Endodermal cell (in vitro differentiated cells): Measurements from ENCODE around the gene IGF2R. TPM values are rescaled to one million over a fixed set of nuclear protein-coding genes. Genes with fewer than 3 reads are reported as not detected.
A peak's percentile ranks its signal among the peaks of the same experiment; 100 is the strongest.

Experiments used
- DNase-seq: peaks from one replicate; pipeline ENCODE4 v3.0.0-alpha.2; 2017
- H3K27ac ChIP-seq: 2 replicates; pipeline ENCODE4 v1.5.1; 2013; ENCODE audit warnings: mild to moderate bottlenecking, low read depth, low read length, moderate library complexity
- H3K27me3 ChIP-seq: 2 replicates; pipeline ENCODE4 v1.6.1; 2013; ENCODE audit warnings: mild to moderate bottlenecking, low read length, moderate library complexity; ENCODE audit not compliant: insufficient read depth, control insufficient read depth, poor library complexity, severe bottlenecking
- H3K36me3 ChIP-seq: 2 replicates; pipeline ENCODE4 v1.7.0; 2013; ENCODE audit warnings: mild to moderate bottlenecking, low read length, moderate library complexity; ENCODE audit not compliant: control insufficient read depth, insufficient read depth
- H3K4me1 ChIP-seq: one replicate; pipeline ENCODE4 v1.7.0; 2013; ENCODE audit warnings: low read length; ENCODE audit not compliant: control insufficient read depth, insufficient read depth
- H3K4me3 ChIP-seq: 2 replicates; pipeline ENCODE4 v1.5.1; 2013; ENCODE audit warnings: mild to moderate bottlenecking, low read length, moderate library complexity
- H3K9ac ChIP-seq: 2 replicates; pipeline ENCODE4 v1.6.1; 2013; ENCODE audit warnings: mild to moderate bottlenecking, low read length, moderate library complexity; ENCODE audit not compliant: poor library complexity, severe bottlenecking; ENCODE audit errors: extremely low read depth
- H3K9me3 ChIP-seq: 2 replicates; pipeline ENCODE4 v1.6.1; 2013; ENCODE audit warnings: mild to moderate bottlenecking, low read length, moderate library complexity; ENCODE audit not compliant: control insufficient read depth
- H3K27ac Mint-ChIP-seq: 2 replicates; pipeline ENCODE4 v1.8.0; 2020; ENCODE audit warnings: mixed read lengths
- H3K27me3 Mint-ChIP-seq: 2 replicates; pipeline ENCODE4 v1.8.0; 2021; ENCODE audit warnings: mild to moderate bottlenecking, mixed read lengths; ENCODE audit not compliant: insufficient read depth
- H3K36me3 Mint-ChIP-seq: 2 replicates; pipeline ENCODE4 v1.8.0; 2020; ENCODE audit warnings: low read depth, mixed read lengths
- H3K4me1 Mint-ChIP-seq: 2 replicates; pipeline ENCODE4 v1.8.0; 2020; ENCODE audit warnings: mixed read lengths
- H3K4me3 Mint-ChIP-seq: 2 replicates; pipeline ENCODE4 v1.8.0; 2020; ENCODE audit warnings: mild to moderate bottlenecking, moderate library complexity, mixed read lengths
- H3K9me3 Mint-ChIP-seq: 2 replicates; pipeline ENCODE4 v1.8.0; 2020; ENCODE audit warnings: mild to moderate bottlenecking, mixed read lengths
- WGBS, 2 experiments: methylation state at CpG; one replicate each; pipeline versions ENCODE4 v1.1.5 to v1.1.7; 2013; ENCODE audit warnings: missing lambda C conversion rate in 2 of 2, mixed read lengths in 1 of 2; ENCODE audit not compliant: insufficient coverage in 1 of 2, insufficient read length in 1 of 2; 5-methylcytosine and 5-hydroxymethylcytosine counted together
- total RNA-seq, 2 donors: library from RNA; stranded (reverse); fragmentation: NEBNext Ultra II Directional in 1 of 2; extraction: Animal tissue kit (Norgen Biotek cat#: 25700) in 1 of 2; gene quantifications; 2 replicates in 1 of 2; 3 replicates in 1 of 2; pipeline ENCODE4 v1.2.1, GENCODE V29; 2021
- TF ChIP-seq, protein P1 (sequence below): fragments of 200-600 bp; sonication (generic); conservative IDR thresholded peaks from 2 replicates; pipeline ENCODE4 v1.5.0; 2021; ENCODE audit warnings: antibody characterized with exemption, mild to moderate bottlenecking

IGF2R gene
- total RNA-seq, 2 donors from 2014 or later, result 103 to 130 TPM

DNA sequence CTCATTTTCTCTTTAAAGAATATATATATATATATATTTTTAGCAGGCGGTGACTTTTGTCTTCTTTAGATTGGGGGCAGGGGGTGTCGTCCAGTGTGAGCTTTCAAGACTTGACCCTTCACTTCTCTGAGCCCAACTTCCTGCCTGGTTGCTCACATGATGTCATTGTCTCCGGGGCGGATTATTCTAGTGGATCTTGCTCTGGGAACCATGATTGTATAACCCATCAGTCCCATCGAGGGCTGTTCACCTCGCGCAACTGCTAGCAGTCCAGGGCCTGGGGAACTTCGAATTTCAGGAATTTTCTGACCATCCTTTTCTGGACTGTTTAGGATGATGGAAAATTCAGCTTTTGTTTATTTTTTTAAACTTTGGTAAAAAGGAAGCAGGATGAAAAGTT, 1.0 kb downstream of the IGF2R start:
- 3% methylated on average over 7 to 8 of the region's 8 CpGs for WGBS, 2 experiments
- Mint-ChIP-seq H3K4me1 (peaks cover 41% of the 10 kb centered on the region), H3K27ac (peak overlapping the region; percentile 96), H3K9me3 (no peaks in the 10 kb centered on the region), H3K36me3 (no peaks in the 10 kb centered on the region), H3K27me3 (peaks cover 28% of the 10 kb centered on the region), H3K4me3 (peak overlapping the region; percentile 81)
- H3K4me1 ChIP-seq, result peaks cover 6% of the 10 kb centered on the region
- H3K27ac ChIP-seq, result peak overlapping the region; percentile 82
- peaks cover 21% of the 10 kb centered on the region for H3K27me3 ChIP-seq
- peak overlapping the region; percentile 91 for H3K4me3 ChIP-seq
- H3K9ac ChIP-seq, result peak overlapping the region; percentile 87
- H3K9me3 ChIP-seq, result no peaks in the 10 kb centered on the region
- DNase-seq, result peak; percentile 68
- TF ChIP-seq, protein P1, sequence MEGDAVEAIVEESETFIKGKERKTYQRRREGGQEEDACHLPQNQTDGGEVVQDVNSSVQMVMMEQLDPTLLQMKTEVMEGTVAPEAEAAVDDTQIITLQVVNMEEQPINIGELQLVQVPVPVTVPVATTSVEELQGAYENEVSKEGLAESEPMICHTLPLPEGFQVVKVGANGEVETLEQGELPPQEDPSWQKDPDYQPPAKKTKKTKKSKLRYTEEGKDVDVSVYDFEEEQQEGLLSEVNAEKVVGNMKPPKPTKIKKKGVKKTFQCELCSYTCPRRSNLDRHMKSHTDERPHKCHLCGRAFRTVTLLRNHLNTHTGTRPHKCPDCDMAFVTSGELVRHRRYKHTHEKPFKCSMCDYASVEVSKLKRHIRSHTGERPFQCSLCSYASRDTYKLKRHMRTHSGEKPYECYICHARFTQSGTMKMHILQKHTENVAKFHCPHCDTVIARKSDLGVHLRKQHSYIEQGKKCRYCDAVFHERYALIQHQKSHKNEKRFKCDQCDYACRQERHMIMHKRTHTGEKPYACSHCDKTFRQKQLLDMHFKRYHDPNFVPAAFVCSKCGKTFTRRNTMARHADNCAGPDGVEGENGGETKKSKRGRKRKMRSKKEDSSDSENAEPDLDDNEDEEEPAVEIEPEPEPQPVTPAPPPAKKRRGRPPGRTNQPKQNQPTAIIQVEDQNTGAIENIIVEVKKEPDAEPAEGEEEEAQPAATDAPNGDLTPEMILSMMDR, result no peak
- H3K36me3 ChIP-seq, result peaks cover 5% of the 10 kb centered on the region

DNA sequence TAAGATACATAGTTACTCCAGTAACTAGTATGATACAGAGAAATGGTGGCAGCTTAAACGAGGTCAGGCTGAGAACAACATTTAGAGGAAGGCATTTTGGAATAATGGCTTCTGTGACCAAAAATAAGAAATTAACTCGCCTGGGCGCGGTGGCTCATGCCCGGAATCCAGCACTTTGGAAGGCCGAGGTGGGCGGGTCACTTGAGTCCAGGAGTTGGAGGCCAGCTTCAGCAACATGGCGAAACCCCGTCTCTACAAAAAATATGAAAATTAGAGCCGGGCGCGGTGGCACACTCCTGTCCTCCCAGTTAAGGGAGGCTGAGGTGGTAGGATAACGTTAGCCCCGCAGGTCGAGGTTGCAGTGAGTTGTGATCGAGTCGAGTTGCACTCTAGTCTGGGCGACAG, 1.8 kb downstream of the IGF2R start:
- peaks cover 15% of the 10 kb centered on the region for H3K27me3 ChIP-seq
- Mint-ChIP-seq H3K36me3 (no peaks in the 10 kb centered on the region), H3K27ac (peak overlapping the region; percentile 96), H3K4me3 (peak overlapping the region; percentile 81), H3K27me3 (peaks cover 22% of the 10 kb centered on the region), H3K4me1 (peaks cover 36% of the 10 kb centered on the region), H3K9me3 (no peaks in the 10 kb centered on the region)
- no peaks in the 10 kb centered on the region for H3K9me3 ChIP-seq
- no peak overlapping the region for H3K27ac ChIP-seq
- TF ChIP-seq, protein P1, result no peak
- H3K4me3 ChIP-seq, result peak overlapping the region; percentile 91
- peaks cover 6% of the 10 kb centered on the region for H3K4me1 ChIP-seq
- WGBS, 2 experiments, result 88 to 93% methylated on average over 14 to 18 of the region's 18 CpGs
- peak overlapping the region; percentile 87 for H3K9ac ChIP-seq
- DNase-seq, result no peak
- H3K36me3 ChIP-seq, result peaks cover 5% of the 10 kb centered on the region

DNA sequence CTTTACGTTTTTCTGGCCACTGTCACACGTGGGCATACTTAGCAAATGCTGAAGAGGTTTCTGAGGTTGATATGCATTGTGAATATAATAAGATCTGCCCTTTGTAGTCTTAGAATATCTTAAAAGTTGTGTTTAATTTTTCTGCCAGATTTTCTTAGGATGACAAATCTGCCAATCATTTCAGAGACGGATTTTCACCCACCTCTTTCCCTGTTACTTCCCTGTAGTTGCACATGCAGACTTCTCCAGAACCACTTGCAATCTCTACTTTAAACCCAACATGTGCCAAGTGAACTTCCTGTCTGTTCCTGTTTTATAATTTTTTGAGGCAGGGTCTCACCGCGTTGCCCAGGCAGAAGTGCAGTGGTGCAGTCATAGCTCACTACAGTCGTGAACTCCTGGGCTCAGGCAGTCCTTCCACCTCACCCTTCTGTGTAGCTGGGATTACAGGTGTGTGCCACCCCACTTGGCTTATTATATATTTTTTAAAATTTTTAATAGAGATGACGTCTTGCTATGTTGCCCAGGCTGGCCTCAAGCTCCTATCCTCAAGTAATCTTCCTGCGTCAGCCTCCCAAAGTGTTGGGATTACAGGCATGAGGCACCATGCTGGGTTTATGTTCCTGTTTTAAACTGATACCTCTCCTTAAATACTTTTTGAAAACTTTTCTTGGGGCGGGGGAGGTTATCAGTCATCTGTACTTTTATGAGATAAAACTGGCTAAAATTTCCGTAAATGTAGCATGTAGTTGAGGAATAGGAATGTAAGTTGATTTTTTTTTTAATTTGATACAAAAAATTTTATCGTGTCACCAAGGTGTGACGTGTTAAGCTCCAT, 2.7 kb downstream of the IGF2R start:
- H3K36me3 ChIP-seq, result peaks cover 5% of the 10 kb centered on the region
- no peak overlapping the region for H3K9ac ChIP-seq
- peaks cover 6% of the 10 kb centered on the region for H3K27me3 ChIP-seq
- DNase-seq, result no peak
- Mint-ChIP-seq H3K4me1 (peaks cover 38% of the 10 kb centered on the region), H3K4me3 (peak overlapping the region; percentile 81), H3K36me3 (no peaks in the 10 kb centered on the region), H3K27ac (no peak overlapping the region), H3K27me3 (peaks cover 13% of the 10 kb centered on the region), H3K9me3 (no peaks in the 10 kb centered on the region)
- H3K4me1 ChIP-seq, result peaks cover 6% of the 10 kb centered on the region
- TF ChIP-seq, protein P1, result no peak
- H3K27ac ChIP-seq, result no peak overlapping the region
- 93 to 94% methylated on average over 10 to 12 of the region's 12 CpGs for WGBS, 2 experiments
- H3K9me3 ChIP-seq, result no peaks in the 10 kb centered on the region
- peak overlapping the region; percentile 91 for H3K4me3 ChIP-seq
